ENCODE results near the gene ABCB9. TPM values are rescaled to one million over a fixed set of nuclear protein-coding genes. Genes with fewer than 3 reads are reported as not detected.
A peak's percentile ranks its signal among the peaks of the same experiment; 100 is the strongest.
"Not testable (repeated sequence)": the region's sequence is repeated elsewhere in the genome, so short reads cannot be mapped to it uniquely, and the experiment has no call there.

Gene ABCB9
- total RNA-seq, 6 experiments from 2014 or later: 0.48 to 1.4 (median 0.94) TPM

DNA sequence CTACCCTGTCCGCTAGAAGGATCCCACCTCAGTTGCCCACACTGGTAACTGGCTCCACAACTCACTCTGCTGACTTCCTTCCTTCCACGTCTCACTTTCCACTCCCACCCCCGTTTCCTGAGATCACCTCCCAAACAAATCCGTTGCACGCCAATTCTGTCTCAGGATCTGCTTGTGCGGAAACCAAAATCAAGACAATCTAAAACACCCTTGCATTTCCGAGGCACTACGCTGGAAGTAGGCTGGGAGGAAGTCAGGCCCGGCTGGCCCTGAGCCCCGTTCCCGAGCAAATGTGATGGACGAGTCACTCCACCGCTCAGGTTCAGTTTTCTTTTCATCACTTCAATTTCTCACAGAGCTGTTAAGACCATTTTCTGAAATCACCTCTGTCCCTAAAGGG lies 23.1 kb downstream of the ABCB9 start:
- H3K9me3 ChIP-seq: no peaks in the 10 kb centered on the region
- WGBS (ENCODE audit: insufficient coverage, low coverage, low lambda C conversion rate, missing lambda C conversion rate): 83% methylated on average over 8 of the region's 13 CpGs
- TF ChIP-seq, protein P1, sequence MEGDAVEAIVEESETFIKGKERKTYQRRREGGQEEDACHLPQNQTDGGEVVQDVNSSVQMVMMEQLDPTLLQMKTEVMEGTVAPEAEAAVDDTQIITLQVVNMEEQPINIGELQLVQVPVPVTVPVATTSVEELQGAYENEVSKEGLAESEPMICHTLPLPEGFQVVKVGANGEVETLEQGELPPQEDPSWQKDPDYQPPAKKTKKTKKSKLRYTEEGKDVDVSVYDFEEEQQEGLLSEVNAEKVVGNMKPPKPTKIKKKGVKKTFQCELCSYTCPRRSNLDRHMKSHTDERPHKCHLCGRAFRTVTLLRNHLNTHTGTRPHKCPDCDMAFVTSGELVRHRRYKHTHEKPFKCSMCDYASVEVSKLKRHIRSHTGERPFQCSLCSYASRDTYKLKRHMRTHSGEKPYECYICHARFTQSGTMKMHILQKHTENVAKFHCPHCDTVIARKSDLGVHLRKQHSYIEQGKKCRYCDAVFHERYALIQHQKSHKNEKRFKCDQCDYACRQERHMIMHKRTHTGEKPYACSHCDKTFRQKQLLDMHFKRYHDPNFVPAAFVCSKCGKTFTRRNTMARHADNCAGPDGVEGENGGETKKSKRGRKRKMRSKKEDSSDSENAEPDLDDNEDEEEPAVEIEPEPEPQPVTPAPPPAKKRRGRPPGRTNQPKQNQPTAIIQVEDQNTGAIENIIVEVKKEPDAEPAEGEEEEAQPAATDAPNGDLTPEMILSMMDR (IDR thresholded peaks at IDR 0.05): no peak
- TF ChIP-seq POLR2A (IDR thresholded peaks at IDR 0.05): no peak
- peak in 3 of 4 donors; percentile 16 to 31 (median 22) for ATAC-seq
- no peaks in the 10 kb centered on the region for H3K27me3 ChIP-seq
- no peaks in the 10 kb centered on the region for H3K36me3 ChIP-seq
- H3K27ac ChIP-seq: no peak overlapping the region
- intact Hi-C loops (cut with DNase I): no loop called here
- H3K4me3 ChIP-seq: no peak overlapping the region
- H3K4me1 ChIP-seq: peaks cover 0 to under 1% (median 0%) of the 10 kb centered on the region in 4 donors
- DNase-seq: no peak

DNA sequence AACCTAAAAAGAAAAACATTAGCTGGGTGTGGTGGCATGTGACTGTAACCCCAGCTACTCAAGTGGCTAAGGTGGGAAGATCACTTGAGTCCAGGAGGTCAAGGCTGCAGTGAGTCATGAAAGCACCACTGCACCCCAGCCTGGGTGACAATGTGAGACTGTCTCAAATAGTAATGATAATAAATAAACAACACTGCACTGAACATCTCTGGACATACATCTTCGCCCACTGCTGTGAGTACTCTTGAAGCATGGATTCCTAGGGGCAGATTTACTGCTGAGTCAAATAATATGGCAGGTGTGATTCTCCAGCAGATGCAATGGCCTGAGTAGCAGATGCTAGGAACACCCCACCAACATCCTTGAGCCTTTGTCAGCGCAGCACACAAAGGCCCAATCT lies 23.6 kb downstream of the ABCB9 start:
- H3K36me3 ChIP-seq: no peaks in the 10 kb centered on the region
- H3K4me3 ChIP-seq: no peak overlapping the region
- ATAC-seq (no peak), DNase-seq (no peak)
- H3K9me3 ChIP-seq: no peaks in the 10 kb centered on the region
- H3K4me1 ChIP-seq: peaks cover 0 to 6% (median 2%) of the 10 kb centered on the region in 4 donors
- WGBS (ENCODE audit: insufficient coverage, low coverage, low lambda C conversion rate, missing lambda C conversion rate): no CpG with 5 or more reads among the region's 2 CpGs
- TF ChIP-seq, protein P1 (IDR thresholded peaks at IDR 0.05): no peak
- H3K27ac ChIP-seq: no peak overlapping the region
- H3K27me3 ChIP-seq: no peaks in the 10 kb centered on the region
- intact Hi-C loops (cut with DNase I): no loop called here

DNA sequence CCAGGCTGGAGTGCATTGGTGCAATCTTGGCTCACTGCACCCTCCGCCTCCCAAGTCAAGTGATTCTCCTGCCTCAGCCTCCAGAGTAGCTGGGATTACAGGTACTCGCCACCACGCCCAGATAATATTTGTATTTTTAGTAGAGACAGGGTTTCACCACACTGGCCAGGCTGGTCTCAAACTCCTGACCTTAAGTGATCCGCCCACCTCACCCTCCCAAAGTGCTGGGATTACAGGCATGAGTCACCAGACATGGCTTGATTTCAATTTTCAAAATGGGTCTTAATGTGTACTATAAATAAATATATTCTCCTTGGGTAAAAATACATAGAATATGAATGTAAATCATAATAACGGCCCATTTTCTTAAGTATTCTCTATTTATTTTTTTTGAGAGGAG lies 24.9 kb downstream of the ABCB9 start:
- H3K9me3 ChIP-seq; H3K27ac ChIP-seq; H3K36me3 ChIP-seq; H3K4me3 ChIP-seq; DNase-seq; H3K27me3 ChIP-seq; ATAC-seq; intact Hi-C loops (cut with DNase I): not testable (repeated sequence)
- 85% methylated on average over 5 of the region's 5 CpGs for WGBS (ENCODE audit: insufficient coverage, low coverage, low lambda C conversion rate, missing lambda C conversion rate)
- peaks cover 0 to 13% (median 2%) of the 10 kb centered on the region in 4 donors for H3K4me1 ChIP-seq

DNA sequence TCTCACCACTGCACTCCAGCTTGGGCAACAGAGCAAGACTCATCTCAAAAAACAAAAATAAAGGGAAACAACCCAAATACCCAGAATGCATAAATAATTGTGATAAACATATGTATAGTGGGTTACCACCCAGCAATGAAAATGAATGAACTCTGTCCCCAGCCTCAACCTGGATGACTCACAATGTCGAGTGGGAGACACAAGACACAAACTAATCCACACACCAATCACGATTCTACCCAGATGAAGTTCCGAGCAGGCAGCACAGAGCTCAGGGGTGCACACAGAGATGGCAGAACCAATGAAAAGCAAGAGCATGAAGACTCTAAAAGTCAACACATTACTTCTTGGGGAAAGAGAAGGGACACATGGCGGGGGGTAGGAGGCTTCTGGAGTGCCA lies 27.1 kb downstream of the ABCB9 start:
- Histone ChIP-seq H3K4me3 (no peak overlapping the region), H3K27me3 (no peaks in the 10 kb centered on the region), H3K36me3 (no peaks in the 10 kb centered on the region), H3K9me3 (no peaks in the 10 kb centered on the region), H3K27ac (no peak overlapping the region), H3K4me1 (peaks cover 0 to 13% (median 2%) of the 10 kb centered on the region in 4 donors)
- WGBS (ENCODE audit: insufficient coverage, low coverage, low lambda C conversion rate, missing lambda C conversion rate): 75% methylated on average over 3 of the region's 4 CpGs
- intact Hi-C loops (cut with DNase I): no loop called here
- DNase-seq (no peak), ATAC-seq (no peak)
- TF ChIP-seq, protein P1 (IDR thresholded peaks at IDR 0.05): no peak
- TF ChIP-seq POLR2A (IDR thresholded peaks at IDR 0.05): no peak

DNA sequence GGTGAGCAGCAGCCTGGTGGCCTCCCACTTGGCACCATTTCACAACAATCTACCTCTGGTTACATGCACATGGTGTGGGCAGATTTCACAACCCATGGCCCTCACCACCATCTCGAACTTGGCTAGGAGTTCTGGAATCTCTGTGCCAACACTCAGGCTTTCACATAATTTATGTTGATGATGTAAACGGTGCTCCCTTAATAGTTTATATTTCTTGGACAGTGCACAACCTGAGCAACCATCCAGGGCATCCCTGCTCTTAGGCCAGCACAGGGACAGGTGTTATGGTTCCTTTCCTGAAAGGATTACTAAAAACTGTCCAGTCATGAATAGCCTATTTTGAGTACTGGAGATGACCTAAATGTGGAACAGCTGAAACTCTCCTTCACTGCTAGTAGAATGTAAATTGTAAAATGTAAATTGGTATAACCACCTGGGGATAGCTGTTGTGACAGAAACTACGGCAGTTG lies 28.6 kb downstream of the ABCB9 start:
- H3K36me3 ChIP-seq: no peaks in the 10 kb centered on the region
- no peak overlapping the region for H3K4me3 ChIP-seq
- peaks cover 0 to 13% (median 2%) of the 10 kb centered on the region in 4 donors for H3K4me1 ChIP-seq
- no peak for TF ChIP-seq POLR2A (IDR thresholded peaks at IDR 0.05)
- TF ChIP-seq, protein P1 (IDR thresholded peaks at IDR 0.05): no peak
- H3K9me3 ChIP-seq: no peaks in the 10 kb centered on the region
- H3K27me3 ChIP-seq: no peaks in the 10 kb centered on the region
- ATAC-seq (peak; percentile 67 to 92 (median 84)), DNase-seq (peak in 2 of 3 donors; percentile 66 to 79)
- intact Hi-C loops (cut with DNase I): no loop called here
- 51% methylated on average over 3 of the region's 3 CpGs for WGBS (ENCODE audit: insufficient coverage, low coverage, low lambda C conversion rate, missing lambda C conversion rate)
- peak overlapping the region in 1 of 3 donors; percentile 5 for H3K27ac ChIP-seq

Measured in right lobe of liver (tissue), 6 donors.